PFSK-1 (cell line): ENCODE data around the gene NSUN2.

Experiments
- FOXP2 ChIP-seq: optimal IDR thresholded peaks from 2 replicates; pipeline ENCODE3; 2011; ENCODE audit warnings: borderline replicate concordance, control low read depth, inconsistent platforms; ENCODE audit not compliant: insufficient read depth; ENCODE audit errors: extremely low read length, extremely low read depth
- POLR2AphosphoS5 ChIP-seq: IDR thresholded peaks from 2 replicates; pipeline ENCODE4 v1.6.1; 2012; ENCODE audit warnings: low read depth, mild to moderate bottlenecking, control low read depth, low read length, moderate library complexity
- REST ChIP-seq, 2 experiments: IDR thresholded peaks; 2 replicates each; pipeline versions ENCODE4 v1.6.1 to v1.8.0; 2011 to 2012; ENCODE audit warnings: low read depth in 2 of 2, low read length in 2 of 2, control low read depth in 1 of 2, inconsistent platforms in 1 of 2, mild to moderate bottlenecking in 1 of 2, moderate library complexity in 1 of 2; ENCODE audit not compliant: insufficient read depth in 1 of 2
- SIN3A ChIP-seq: IDR thresholded peaks from 2 replicates; pipeline ENCODE4 v1.6.1; 2012; ENCODE audit warnings: mild to moderate bottlenecking, low read length, moderate library complexity, borderline replicate concordance; ENCODE audit not compliant: insufficient read depth
- TAF1 ChIP-seq: IDR thresholded peaks from 2 replicates; pipeline ENCODE4 v1.6.1; 2012; ENCODE audit warnings: low read length, control low read depth, borderline replicate concordance; ENCODE audit not compliant: insufficient read depth

Gene NSUN2

GRCh38 chr5:6578676-6579343 lies 54.0 kb downstream of the NSUN2 start:
- TF ChIP-seq FOXP2 (no peak), TAF1 (no peak), REST (IDR thresholded peaks at IDR 0.05; ENCODE audit: insufficient read depth in 1 of 2, low read depth in 2 of 2, low read length in 2 of 2) (no peak), POLR2AphosphoS5 (no peak), SIN3A (no peak)

- TF ChIP-seq TAF1 (no peak), POLR2AphosphoS5 (no peak), REST (IDR thresholded peaks at IDR 0.05; ENCODE audit: insufficient read depth in 1 of 2, low read depth in 2 of 2, low read length in 2 of 2) (no peak), SIN3A (no peak), FOXP2 (no peak)
Measured at GRCh38 chr5:6576861-6577501, 55.9 kb downstream of the NSUN2 start.

GRCh38 chr5:6574537-6575245 lies 58.2 kb downstream of the NSUN2 start:
- TF ChIP-seq SIN3A: no peak
- no peak for TF ChIP-seq FOXP2
- TF ChIP-seq TAF1: no peak
- TF ChIP-seq REST (IDR thresholded peaks at IDR 0.05; ENCODE audit: insufficient read depth in 1 of 2, low read depth in 2 of 2, low read length in 2 of 2): no peak
- no peak for TF ChIP-seq POLR2AphosphoS5

GRCh38 chr5:6574111-6574510 lies 58.7 kb downstream of the NSUN2 start:
- TF ChIP-seq SIN3A (no peak), FOXP2 (no peak), TAF1 (no peak), REST (IDR thresholded peaks at IDR 0.05; ENCODE audit: insufficient read depth in 1 of 2, low read depth in 2 of 2, low read length in 2 of 2) (no peak), POLR2AphosphoS5 (no peak)
